Fibroblast of the aortic adventitia (primary cell): ENCODE measurements around the gene OR5AK2. TPM values are rescaled to one million over a fixed set of nuclear protein-coding genes. Genes with fewer than 3 reads are reported as not detected.

Source experiments
- total RNA-seq: library from RNA; depleted of rRNA; stranded (reverse); fragments of >200 nt; gene quantifications from 2 replicates; pipeline ENCODE4 v1.2.3, GENCODE V29; 2012; ENCODE audit warnings: low replicate concordance

The OR5AK2 gene
- total RNA-seq, 1 donor: not detected

Other genes with a start within 250 kb of the OR5AK2 start
- not detected in 2 replicates for gene OR9G4, start 240.2 kb upstream of the OR5AK2 start, total RNA-seq
- not detected in 2 replicates for gene LRRC55, start 193.0 kb downstream of the OR5AK2 start, total RNA-seq
- not detected in 2 replicates for gene APLNR, start 248.3 kb downstream of the OR5AK2 start, total RNA-seq